ENCODE data around the gene OR2A2. TPM values are rescaled to one million over a fixed set of nuclear protein-coding genes. Genes with fewer than 3 reads are reported as not detected.

The OR2A2 gene
- total RNA-seq (not detected), polyA plus RNA-seq (not detected)

GRCh38 chr7:144109283-144109682 is at the start of gene OR2A2:
OR2A2 (plus strand) TSS chr7:144109583; CDS start chr7:144109583, 0 bp downstream.
- H3K4me3 Mint-ChIP-seq = no peak within 1 kb of the TSS
- no peaks in the 10 kb centered on the region for H3K27me3 ChIP-seq (ENCODE audit: insufficient read depth, low read length)
- peaks cover 8 to 21% of the 10 kb centered on the region in 2 donors for H3K27me3 Mint-ChIP-seq
- no peaks in the 10 kb centered on the region for H3K4me1 Mint-ChIP-seq
- no peak for DNase-seq
- no peaks in the 10 kb centered on the region for H3K36me3 ChIP-seq (ENCODE audit: insufficient read depth, low read length)
- no peak within 1 kb of the TSS for H3K27ac Mint-ChIP-seq
- peaks cover 0 to 2% (median 0%) of the 10 kb centered on the region in 8 donors for H3K9me3 Mint-ChIP-seq
- ChIA-PET CTCF (ENCODE audit: partially characterized antibody) (no interaction called here), POLR2A (ENCODE audit: partially characterized antibody) (no interaction called here)
- no peaks in the 10 kb centered on the region for H3K4me1 ChIP-seq (ENCODE audit: insufficient read depth, low read length)
- no peak within 1 kb of the TSS for H3K27ac ChIP-seq (ENCODE audit: low read depth, low read length)
- H3K4me3 ChIP-seq (ENCODE audit: low read length in 2 of 2) = no peak within 1 kb of the TSS
- H3K36me3 Mint-ChIP-seq = no peaks in the 10 kb centered on the region
- intact Hi-C loops (cut with micrococcal nuclease) = no loop called here
- no peaks in the 10 kb centered on the region for H3K9me3 ChIP-seq (ENCODE audit: control insufficient read depth in 1 of 2, low read length in 2 of 2)

GRCh38 chr7:144063710-144064109 is 45.7 kb upstream of the OR2A2 start:
- Mint-ChIP-seq H3K4me3 (no peak overlapping the region), H3K27me3 (peaks cover 9 to 15% of the 10 kb centered on the region in 2 donors), H3K4me1 (no peaks in the 10 kb centered on the region), H3K9me3 (peaks cover 0 to 15% (median 4%) of the 10 kb centered on the region in 8 donors), H3K36me3 (no peaks in the 10 kb centered on the region), H3K27ac (no peak overlapping the region)
- CTCF ChIA-PET (ENCODE audit: partially characterized antibody) = interaction anchor here (1.0 kb wide), 1 partner anchor 64 kb away, joined by 3 read pairs; no protein-coding TSS in a partner anchor
- Histone ChIP-seq H3K27me3 (ENCODE audit: insufficient read depth, low read length) (no peaks in the 10 kb centered on the region), H3K4me1 (ENCODE audit: insufficient read depth, low read length) (no peaks in the 10 kb centered on the region), H3K36me3 (ENCODE audit: insufficient read depth, low read length) (no peaks in the 10 kb centered on the region), H3K27ac (ENCODE audit: low read depth, low read length) (no peak overlapping the region), H3K4me3 (ENCODE audit: low read length in 2 of 2) (no peak overlapping the region), H3K9me3 (ENCODE audit: control insufficient read depth in 1 of 2, low read length in 2 of 2) (no peaks in the 10 kb centered on the region)
- POLR2A ChIA-PET (ENCODE audit: partially characterized antibody) = no interaction called here
- intact Hi-C loops (cut with micrococcal nuclease) = no loop called here
- DNase-seq = no peak

GRCh38 chr7:144069511-144069910 is 39.9 kb upstream of the OR2A2 start, which contains the start of gene OR2A25:
OR2A25 (plus strand) TSS chr7:144069811; CDS start chr7:144074220, 4,409 bp downstream.
- H3K27me3 Mint-ChIP-seq = peaks cover 7 to 8% of the 10 kb centered on the region in 2 donors
- H3K27me3 ChIP-seq (ENCODE audit: insufficient read depth, low read length) = no peaks in the 10 kb centered on the region
- ChIA-PET CTCF (ENCODE audit: partially characterized antibody) (no interaction called here), POLR2A (ENCODE audit: partially characterized antibody) (no interaction called here)
- H3K4me1 Mint-ChIP-seq = no peaks in the 10 kb centered on the region
- H3K27ac Mint-ChIP-seq = no peak within 1 kb of the TSS
- H3K36me3 Mint-ChIP-seq = no peaks in the 10 kb centered on the region
- intact Hi-C loops (cut with micrococcal nuclease) = no loop called here
- no peaks in the 10 kb centered on the region for H3K9me3 ChIP-seq (ENCODE audit: control insufficient read depth in 1 of 2, low read length in 2 of 2)
- no peak for DNase-seq
- no peaks in the 10 kb centered on the region for H3K4me1 ChIP-seq (ENCODE audit: insufficient read depth, low read length)
- no peak within 1 kb of the TSS for H3K27ac ChIP-seq (ENCODE audit: low read depth, low read length)
- no peak within 1 kb of the TSS for H3K4me3 ChIP-seq (ENCODE audit: low read length in 2 of 2)
- no peaks in the 10 kb centered on the region for H3K36me3 ChIP-seq (ENCODE audit: insufficient read depth, low read length)
- H3K9me3 Mint-ChIP-seq = no peaks in the 10 kb centered on the region
- no peak within 1 kb of the TSS for H3K4me3 Mint-ChIP-seq

GRCh38 chr7:144069953-144070352 is 39.4 kb upstream of the OR2A2 start:
- ChIA-PET POLR2A (ENCODE audit: partially characterized antibody) (no interaction called here), CTCF (ENCODE audit: partially characterized antibody) (no interaction called here)
- Mint-ChIP-seq H3K36me3 (no peaks in the 10 kb centered on the region), H3K4me3 (no peak overlapping the region), H3K4me1 (no peaks in the 10 kb centered on the region), H3K27me3 (peaks cover 7 to 8% of the 10 kb centered on the region in 2 donors), H3K9me3 (no peaks in the 10 kb centered on the region), H3K27ac (no peak overlapping the region)
- no peak overlapping the region for H3K27ac ChIP-seq (ENCODE audit: low read depth, low read length)
- no peaks in the 10 kb centered on the region for H3K36me3 ChIP-seq (ENCODE audit: insufficient read depth, low read length)
- no peaks in the 10 kb centered on the region for H3K4me1 ChIP-seq (ENCODE audit: insufficient read depth, low read length)
- H3K9me3 ChIP-seq (ENCODE audit: control insufficient read depth in 1 of 2, low read length in 2 of 2) = no peaks in the 10 kb centered on the region
- DNase-seq = no peak
- H3K27me3 ChIP-seq (ENCODE audit: insufficient read depth, low read length) = no peaks in the 10 kb centered on the region
- intact Hi-C loops (cut with micrococcal nuclease) = no loop called here
- H3K4me3 ChIP-seq (ENCODE audit: low read length in 2 of 2) = no peak overlapping the region

- Mint-ChIP-seq H3K4me1 (no peaks in the 10 kb centered on the region), H3K36me3 (no peaks in the 10 kb centered on the region), H3K4me3 (no peak overlapping the region), H3K27me3 (peaks cover 3 to 5% of the 10 kb centered on the region in 2 donors), H3K27ac (no peak overlapping the region), H3K9me3 (no peaks in the 10 kb centered on the region)
- intact Hi-C loops (cut with micrococcal nuclease) = no loop called here
- H3K9me3 ChIP-seq (ENCODE audit: control insufficient read depth in 1 of 2, low read length in 2 of 2) = no peaks in the 10 kb centered on the region
- no peaks in the 10 kb centered on the region for H3K4me1 ChIP-seq (ENCODE audit: insufficient read depth, low read length)
- H3K36me3 ChIP-seq (ENCODE audit: insufficient read depth, low read length) = no peaks in the 10 kb centered on the region
- no peaks in the 10 kb centered on the region for H3K27me3 ChIP-seq (ENCODE audit: insufficient read depth, low read length)
- POLR2A ChIA-PET (ENCODE audit: partially characterized antibody) = no interaction called here
- H3K4me3 ChIP-seq (ENCODE audit: low read length in 2 of 2) = no peak overlapping the region
- no peak overlapping the region for H3K27ac ChIP-seq (ENCODE audit: low read depth, low read length)
- no peak for DNase-seq
- CTCF ChIA-PET (ENCODE audit: partially characterized antibody) = no interaction called here
These were observed 35.0 kb upstream of the OR2A2 start for GRCh38 chr7:144074374-144074773.

GRCh38 chr7:144085978-144086377 is 23.4 kb upstream of the OR2A2 start, which contains the start of gene OR2A12:
OR2A12 (plus strand) TSS chr7:144086278; CDS start chr7:144095108, 8,830 bp downstream.
- ChIA-PET CTCF (ENCODE audit: partially characterized antibody) (no interaction called here), POLR2A (ENCODE audit: partially characterized antibody) (no interaction called here)
- Mint-ChIP-seq H3K4me3 (no peak within 1 kb of the TSS), H3K27ac (no peak within 1 kb of the TSS), H3K4me1 (no peaks in the 10 kb centered on the region), H3K36me3 (no peaks in the 10 kb centered on the region), H3K9me3 (peaks cover 0 to 6% (median 4%) of the 10 kb centered on the region in 8 donors), H3K27me3 (no peaks in the 10 kb centered on the region)
- Histone ChIP-seq H3K4me1 (ENCODE audit: insufficient read depth, low read length) (no peaks in the 10 kb centered on the region), H3K27me3 (ENCODE audit: insufficient read depth, low read length) (no peaks in the 10 kb centered on the region), H3K27ac (ENCODE audit: low read depth, low read length) (no peak within 1 kb of the TSS), H3K4me3 (ENCODE audit: low read length in 2 of 2) (no peak within 1 kb of the TSS), H3K9me3 (ENCODE audit: control insufficient read depth in 1 of 2, low read length in 2 of 2) (no peaks in the 10 kb centered on the region), H3K36me3 (ENCODE audit: insufficient read depth, low read length) (no peaks in the 10 kb centered on the region)
- no peak for DNase-seq
- intact Hi-C loops (cut with micrococcal nuclease) = no loop called here

GRCh38 chr7:144086730-144087129 is 22.7 kb upstream of the OR2A2 start:
- H3K36me3 Mint-ChIP-seq = no peaks in the 10 kb centered on the region
- H3K9me3 Mint-ChIP-seq = peaks cover 0 to 10% (median 5%) of the 10 kb centered on the region in 8 donors
- no peaks in the 10 kb centered on the region for H3K27me3 Mint-ChIP-seq

GRCh38 chr7:144087230-144087629 is 22.2 kb upstream of the OR2A2 start:
- no peak overlapping the region for H3K4me3 ChIP-seq (ENCODE audit: low read length in 2 of 2)
- no peaks in the 10 kb centered on the region for H3K4me1 Mint-ChIP-seq
- H3K27me3 Mint-ChIP-seq = peaks cover 0 to 2% of the 10 kb centered on the region in 2 donors
- no peaks in the 10 kb centered on the region for H3K36me3 Mint-ChIP-seq
- no peak overlapping the region for H3K4me3 Mint-ChIP-seq
- no peaks in the 10 kb centered on the region for H3K4me1 ChIP-seq (ENCODE audit: insufficient read depth, low read length)
- intact Hi-C loops (cut with micrococcal nuclease) = no loop called here
- no peaks in the 10 kb centered on the region for H3K36me3 ChIP-seq (ENCODE audit: insufficient read depth, low read length)
- POLR2A ChIA-PET (ENCODE audit: partially characterized antibody) = no interaction called here
- H3K9me3 Mint-ChIP-seq = peaks cover 0 to 12% (median 5%) of the 10 kb centered on the region in 8 donors
- DNase-seq = no peak
- no peaks in the 10 kb centered on the region for H3K9me3 ChIP-seq (ENCODE audit: control insufficient read depth in 1 of 2, low read length in 2 of 2)
- no peak overlapping the region for H3K27ac ChIP-seq (ENCODE audit: low read depth, low read length)
- H3K27ac Mint-ChIP-seq = no peak overlapping the region
- H3K27me3 ChIP-seq (ENCODE audit: insufficient read depth, low read length) = no peaks in the 10 kb centered on the region
- CTCF ChIA-PET (ENCODE audit: partially characterized antibody) = no interaction called here

More at GRCh38 chr7:144086730-144087129, 22.7 kb upstream of the OR2A2 start:
- POLR2A ChIA-PET (ENCODE audit: partially characterized antibody) = no interaction called here
- H3K4me3 Mint-ChIP-seq = no peak overlapping the region
- H3K27ac Mint-ChIP-seq = no peak overlapping the region
- no peak overlapping the region for H3K4me3 ChIP-seq (ENCODE audit: low read length in 2 of 2)
- no peaks in the 10 kb centered on the region for H3K27me3 ChIP-seq (ENCODE audit: insufficient read depth, low read length)
- no peak for DNase-seq
- no peaks in the 10 kb centered on the region for H3K4me1 Mint-ChIP-seq
- CTCF ChIA-PET (ENCODE audit: partially characterized antibody) = no interaction called here
- H3K9me3 ChIP-seq (ENCODE audit: control insufficient read depth in 1 of 2, low read length in 2 of 2) = no peaks in the 10 kb centered on the region
- H3K27ac ChIP-seq (ENCODE audit: low read depth, low read length) = no peak overlapping the region
- no peaks in the 10 kb centered on the region for H3K4me1 ChIP-seq (ENCODE audit: insufficient read depth, low read length)
- H3K36me3 ChIP-seq (ENCODE audit: insufficient read depth, low read length) = no peaks in the 10 kb centered on the region
- intact Hi-C loops (cut with micrococcal nuclease) = no loop called here

All from CD4-positive, alpha-beta memory T cell (primary cell).